Loucy (cell line): Measurements from ENCODE around the gene PRPF18.

ENCODE experiments used
- H2AFZ ChIP-seq: fragments of 200-600 bp; sonication (generic); 2 replicates; pipeline ENCODE4 v1.6.0; 2016; ENCODE audit warnings: antibody characterized with exemption, mild to moderate bottlenecking, low read length, moderate library complexity
- H3F3A ChIP-seq: fragments of 200-600 bp; 2 replicates; pipeline ENCODE4 v1.6.0; 2016; ENCODE audit warnings: antibody characterized with exemption, low read depth, mild to moderate bottlenecking
- H3K27me3 ChIP-seq: fragments of 200-600 bp; sonication (generic); 2 replicates; pipeline ENCODE4 v1.6.1; 2014; ENCODE audit warnings: low read length, mild to moderate bottlenecking; ENCODE audit not compliant: insufficient read depth, poor library complexity, severe bottlenecking
- H3K36me3 ChIP-seq: fragments of 200-600 bp; sonication (generic); 2 replicates; pipeline ENCODE4 v1.6.1; 2016; ENCODE audit warnings: low read length; ENCODE audit not compliant: insufficient read depth
- H3K4me1 ChIP-seq: fragments of 200-600 bp; sonication (generic); 2 replicates; pipeline ENCODE4 v1.5.1; 2014; ENCODE audit warnings: low read length, mild to moderate bottlenecking; ENCODE audit not compliant: insufficient read depth, poor library complexity, severe bottlenecking
- H3K4me2 ChIP-seq: fragments of 200-600 bp; sonication (generic); 2 replicates; pipeline ENCODE4 v1.6.0; 2014; ENCODE audit warnings: antibody characterized with exemption, low read length, low read depth, mild to moderate bottlenecking; ENCODE audit not compliant: poor library complexity, severe bottlenecking
- H3K4me3 ChIP-seq: fragments of 200-600 bp; sonication (generic); 2 replicates; pipeline ENCODE4 v1.5.1; 2014; ENCODE audit warnings: low read length, mild to moderate bottlenecking, mixed read lengths; ENCODE audit not compliant: poor library complexity, severe bottlenecking
- H3K79me2 ChIP-seq: fragments of 200-600 bp; sonication (generic); 2 replicates; pipeline ENCODE4 v1.6.1; 2014; ENCODE audit warnings: low read length; ENCODE audit not compliant: insufficient read depth
- H3K9ac ChIP-seq: fragments of 200-600 bp; sonication (generic); 2 replicates; pipeline ENCODE4 v1.6.0; 2014; ENCODE audit warnings: mild to moderate bottlenecking, low read depth, low read length, moderate library complexity; ENCODE audit not compliant: poor library complexity, severe bottlenecking
- H3K9me2 ChIP-seq: fragments of 200-600 bp; sonication (generic); replicated peaks from 2 replicates; pipeline ENCODE4 v1.6.1; 2016; ENCODE audit warnings: low read depth, low read length, mixed read lengths
- H3K9me3 ChIP-seq: fragments of 200-600 bp; sonication (generic); 2 replicates; pipeline ENCODE4 v1.6.1; 2014; ENCODE audit warnings: mild to moderate bottlenecking, antibody characterized with exemption, low read length, low read depth; ENCODE audit not compliant: insufficient read depth
- H4K20me1 ChIP-seq: fragments of 200-600 bp; sonication (generic); 2 replicates; pipeline ENCODE4 v1.6.0; 2014; ENCODE audit warnings: antibody characterized with exemption, low read length, mild to moderate bottlenecking; ENCODE audit not compliant: insufficient read depth, poor library complexity, severe bottlenecking
- CTCF ChIP-seq: fragments of 200-600 bp; sonication (generic); conservative IDR thresholded peaks from 2 replicates; pipeline ENCODE4 v1.5.1; 2014; ENCODE audit warnings: mild to moderate bottlenecking, antibody characterized with exemption, low read length
- EZH2phosphoT487 ChIP-seq: fragments of 200-600 bp; IDR thresholded peaks from 2 replicates; pipeline ENCODE4 v1.6.1; 2018; ENCODE audit warnings: antibody characterized with exemption, mild to moderate bottlenecking, moderate library complexity, borderline replicate concordance

The PRPF18 gene

GRCh38 chr10:13608246-13608853 lies 21.6 kb downstream of the PRPF18 start:
- H3K36me3 ChIP-seq, result peaks cover 69% of the 10 kb centered on the region

DNA sequence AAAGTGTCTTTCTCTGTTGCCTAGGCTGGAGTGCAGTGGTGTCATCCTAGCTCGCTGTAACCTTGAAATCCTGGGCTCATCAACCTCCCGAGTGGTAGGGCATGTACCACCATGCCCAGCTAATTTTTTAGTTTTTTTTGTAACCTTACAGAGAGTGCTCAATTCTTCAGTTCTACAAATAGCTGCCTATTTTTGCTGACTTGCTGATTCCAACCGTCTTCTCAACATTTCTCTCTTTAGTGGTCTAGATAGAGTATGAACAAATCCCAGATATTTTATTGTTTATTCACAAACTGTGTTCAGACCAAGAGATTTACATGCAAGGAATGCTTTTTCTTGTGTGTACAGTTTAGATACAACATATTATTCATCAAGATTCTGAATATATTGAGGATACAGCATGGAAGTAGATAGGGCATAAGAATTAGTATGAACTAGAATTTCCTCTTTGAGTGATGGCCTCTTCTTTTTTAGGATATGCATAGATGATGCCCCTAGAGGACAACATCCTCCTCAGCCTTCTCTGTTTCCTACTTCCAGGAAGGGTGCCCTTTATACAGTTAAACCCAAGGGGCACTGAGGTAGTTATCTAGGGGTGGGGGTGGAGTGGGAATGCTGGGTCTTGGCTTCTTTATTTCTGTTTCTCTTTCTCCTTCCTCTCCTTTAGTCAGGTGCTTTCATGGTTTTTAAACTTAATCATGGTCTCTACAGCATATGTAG lies 26.0 kb downstream of the PRPF18 start:
- Histone ChIP-seq H3K9me2 (no peaks in the 10 kb centered on the region), H3K9me3 (no peaks in the 10 kb centered on the region), H3K4me3 (no peak overlapping the region), H3K9ac (no peak overlapping the region), H3K4me1 (peaks cover 32% of the 10 kb centered on the region), H2AFZ (no peak overlapping the region), H3K79me2 (no peaks in the 10 kb centered on the region), H3K4me2 (no peak overlapping the region), H3K27me3 (no peaks in the 10 kb centered on the region), H3F3A (no peaks in the 10 kb centered on the region), H4K20me1 (no peaks in the 10 kb centered on the region), H3K36me3 (peaks cover 73% of the 10 kb centered on the region)
- TF ChIP-seq EZH2phosphoT487 (no peak), CTCF (no peak)

More at GRCh38 chr10:13608246-13608853, 21.6 kb downstream of the PRPF18 start:
- no peak overlapping the region for H3K4me2 ChIP-seq
- no peaks in the 10 kb centered on the region for H3K79me2 ChIP-seq
- TF ChIP-seq EZH2phosphoT487, result no peak
- no peak for TF ChIP-seq CTCF
- H3F3A ChIP-seq, result no peaks in the 10 kb centered on the region
- H4K20me1 ChIP-seq, result no peaks in the 10 kb centered on the region
- H3K9me2 ChIP-seq, result no peaks in the 10 kb centered on the region
- no peak overlapping the region for H2AFZ ChIP-seq
- no peaks in the 10 kb centered on the region for H3K4me1 ChIP-seq
- no peaks in the 10 kb centered on the region for H3K9me3 ChIP-seq
- no peaks in the 10 kb centered on the region for H3K27me3 ChIP-seq
- no peak overlapping the region for H3K9ac ChIP-seq
- H3K4me3 ChIP-seq, result no peak overlapping the region

GRCh38 chr10:13613519-13613918 lies 26.8 kb downstream of the PRPF18 start:
- Histone ChIP-seq H4K20me1 (no peaks in the 10 kb centered on the region), H3K9ac (no peak overlapping the region), H3K36me3 (peaks cover 73% of the 10 kb centered on the region), H3K79me2 (no peaks in the 10 kb centered on the region), H3F3A (no peaks in the 10 kb centered on the region), H3K4me2 (no peak overlapping the region), H3K27me3 (no peaks in the 10 kb centered on the region), H3K4me3 (no peak overlapping the region), H3K9me2 (no peaks in the 10 kb centered on the region), H2AFZ (no peak overlapping the region), H3K9me3 (no peaks in the 10 kb centered on the region), H3K4me1 (peaks cover 32% of the 10 kb centered on the region)
- TF ChIP-seq CTCF (peak; percentile 55), EZH2phosphoT487 (no peak)
